Stimulated activated CD8-positive, alpha-beta memory T cell treated with anti-CD3 and anti-CD28 coated beads, Interleukin-12 subunit alpha, Interleukin-12 subunit beta, amount 100 ng/mL, for 1 hour (primary cell): ENCODE data around the gene HSD17B14.
A peak's percentile ranks its signal among the peaks of the same experiment; 100 is the strongest.
"Not testable (repeated sequence)": the region's sequence is repeated elsewhere in the genome, so short reads cannot be mapped to it uniquely, and the experiment has no call there.

ENCODE experiments used
- DNase-seq: peaks from one replicate; pipeline ENCODE4 v3.0.0-alpha.2; 2020; ENCODE audit warnings: low read depth

Gene HSD17B14

DNA sequence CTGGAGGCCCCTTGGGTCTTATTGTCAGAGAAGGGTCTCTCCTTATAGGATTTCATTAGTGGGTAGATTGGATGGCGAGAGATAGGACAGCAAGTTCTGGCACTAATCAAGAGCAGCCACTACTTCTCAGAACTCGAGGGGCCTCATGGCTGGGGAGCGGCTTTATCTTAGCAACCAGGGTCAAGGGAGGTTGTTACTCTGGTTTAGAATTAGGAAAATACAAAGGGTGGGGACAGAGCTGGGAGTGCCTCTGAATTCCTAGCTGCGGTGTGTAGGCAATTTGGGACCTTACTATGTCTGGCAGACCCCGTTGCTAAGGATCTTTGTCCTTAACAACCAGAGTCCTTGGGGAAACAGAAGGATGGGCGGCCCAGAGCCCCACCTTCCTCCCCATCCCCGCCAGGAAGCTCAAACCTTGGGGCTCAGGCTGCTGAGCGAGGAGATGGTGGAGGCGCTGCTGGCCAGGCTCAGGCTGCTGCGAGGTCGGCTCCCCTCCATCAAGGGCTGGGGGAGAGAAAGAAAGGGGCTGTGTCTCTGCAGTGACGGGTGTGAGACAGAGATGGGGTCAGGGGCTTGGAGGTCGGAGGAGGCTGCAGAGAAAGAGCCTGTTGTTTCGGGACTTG is 30.9 kb upstream of the HSD17B14 start:
- DNase-seq: no peak

DNA sequence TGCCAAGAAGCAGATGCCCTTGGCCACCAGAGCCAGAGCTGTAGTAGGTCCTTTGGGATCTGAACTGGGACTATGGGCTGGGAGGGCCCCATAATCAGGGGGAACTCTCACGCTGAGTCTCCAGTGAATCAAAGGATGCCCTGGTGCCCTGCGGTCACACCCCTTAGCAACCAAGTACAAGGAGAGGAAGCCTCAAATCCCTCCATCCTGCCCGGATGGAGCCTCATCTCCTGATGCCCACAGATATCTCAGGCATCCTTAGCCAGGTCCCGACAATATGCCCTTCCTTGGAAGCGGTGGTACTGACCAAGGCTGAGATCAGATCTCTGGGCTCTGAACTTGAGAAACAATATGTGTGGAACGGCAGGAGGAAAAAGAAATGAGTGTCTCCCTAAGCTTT is 30.4 kb upstream of the HSD17B14 start:
- DNase-seq: no peak

DNA sequence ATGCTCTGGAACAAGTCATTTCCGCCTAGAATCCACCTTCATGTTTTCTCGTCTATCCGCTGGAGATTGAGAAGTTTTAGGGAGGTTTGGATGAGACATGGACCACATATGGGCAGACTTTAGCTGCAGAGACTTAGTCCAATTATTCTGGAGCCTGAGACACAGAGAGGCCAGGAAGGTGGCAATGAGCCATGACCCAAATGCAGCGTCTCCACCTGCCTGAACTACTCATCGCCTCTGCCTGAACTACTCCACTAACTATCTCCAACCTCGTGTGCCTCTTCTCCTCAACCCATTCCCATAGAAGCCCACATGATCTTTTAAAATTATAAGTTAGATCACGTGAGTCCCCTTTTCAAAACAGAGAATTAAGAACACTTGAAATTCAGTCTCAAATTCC is 26.5 kb upstream of the HSD17B14 start:
- no peak for DNase-seq

DNA sequence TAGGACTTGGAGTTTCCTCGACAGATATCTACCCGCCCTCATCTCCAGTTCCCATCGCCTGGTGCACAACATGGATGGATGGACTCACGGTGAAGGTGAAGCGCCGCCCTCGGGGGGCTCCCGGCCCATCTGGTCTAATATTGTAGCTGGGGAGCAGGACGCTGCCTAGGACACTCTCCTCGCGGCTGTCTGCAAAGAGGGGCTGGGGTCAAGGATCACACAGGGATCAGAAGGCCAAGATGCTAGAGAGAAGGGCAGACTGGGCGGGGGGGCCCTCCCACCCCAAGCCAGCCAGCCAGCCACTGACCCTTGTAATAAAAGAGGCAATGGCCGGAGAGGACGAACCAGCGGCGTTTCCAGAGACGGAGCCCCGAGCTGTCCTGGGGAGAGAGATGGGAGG is 25.0 kb upstream of the HSD17B14 start:
- no peak for DNase-seq

DNA sequence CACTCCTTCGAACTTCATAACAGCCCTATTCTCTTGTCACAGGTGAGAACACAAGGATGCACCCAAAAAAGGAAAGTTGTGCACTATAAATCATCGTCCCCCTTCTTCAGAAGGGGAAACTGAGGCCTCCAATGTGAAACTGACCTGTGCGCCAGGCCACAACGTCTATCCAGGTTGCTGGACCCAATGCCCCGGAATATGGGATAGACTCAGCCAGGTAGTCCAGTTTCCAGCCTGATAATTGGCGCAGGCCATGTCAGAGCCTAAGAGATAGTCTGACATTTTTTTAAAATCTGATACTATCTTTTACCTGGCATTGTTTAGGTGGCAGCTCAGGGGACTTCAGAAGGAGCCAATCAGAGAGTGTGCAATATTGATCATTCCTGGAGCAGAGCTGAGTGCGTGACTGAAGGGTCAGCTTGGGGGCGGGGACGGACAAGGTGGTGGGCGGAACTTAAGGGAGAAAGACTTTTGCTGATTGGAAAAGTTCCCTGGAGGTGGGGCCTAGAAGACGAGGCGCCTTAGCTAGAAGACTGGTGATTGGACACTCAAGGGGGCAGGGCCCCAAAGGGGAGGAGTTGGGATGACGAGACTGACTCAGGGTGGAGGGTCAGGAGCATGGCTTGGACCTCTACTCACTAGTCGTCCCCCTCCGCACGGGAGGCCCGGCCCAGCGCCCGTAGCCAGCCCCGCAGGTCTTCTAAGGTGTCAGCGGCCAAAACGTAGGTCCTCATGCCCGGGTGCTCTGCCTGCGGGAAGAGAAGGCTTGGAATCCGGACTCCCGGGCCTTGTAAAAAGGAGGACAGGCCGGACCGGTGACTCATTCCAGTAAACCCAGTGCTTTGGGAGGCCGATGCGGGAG is 23.7 kb upstream of the HSD17B14 start:
- no peak for DNase-seq

DNA sequence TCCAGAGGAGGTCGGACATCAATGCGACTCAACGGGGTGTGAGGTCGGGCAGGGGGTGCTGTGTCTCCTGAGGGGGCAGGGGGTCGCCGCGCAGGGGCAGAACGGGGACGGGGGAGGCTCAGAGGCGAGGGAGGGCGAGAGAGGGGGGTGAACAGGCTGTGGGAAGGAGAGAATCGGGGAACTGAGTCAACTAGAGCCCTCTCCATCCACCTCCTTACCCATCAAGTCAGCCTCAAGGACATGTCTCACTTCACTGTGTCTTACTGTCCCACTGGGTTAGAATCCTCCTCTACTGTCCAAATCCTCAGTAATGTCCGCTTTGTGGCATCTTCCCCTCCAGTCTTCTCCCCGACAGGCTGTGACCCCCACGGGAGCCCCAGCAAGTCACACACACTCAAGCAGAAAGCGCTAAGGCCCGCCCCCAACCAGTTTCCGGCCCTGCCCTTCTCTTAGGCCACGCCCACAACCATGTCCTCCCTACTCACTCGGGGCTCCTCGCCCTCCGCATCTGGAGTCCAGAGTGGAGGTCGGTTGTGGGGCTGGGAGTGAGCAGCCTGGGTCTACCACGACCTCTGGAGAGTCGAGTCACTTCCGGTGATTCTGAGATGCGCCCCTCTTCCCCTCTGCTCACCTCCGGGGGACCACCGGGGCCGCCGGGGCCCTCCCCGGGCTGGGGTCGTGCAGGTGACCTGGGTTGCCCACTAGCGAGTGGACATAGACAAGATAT is 22.9 kb upstream of the HSD17B14 start:
- DNase-seq: peak; percentile 74

DNA sequence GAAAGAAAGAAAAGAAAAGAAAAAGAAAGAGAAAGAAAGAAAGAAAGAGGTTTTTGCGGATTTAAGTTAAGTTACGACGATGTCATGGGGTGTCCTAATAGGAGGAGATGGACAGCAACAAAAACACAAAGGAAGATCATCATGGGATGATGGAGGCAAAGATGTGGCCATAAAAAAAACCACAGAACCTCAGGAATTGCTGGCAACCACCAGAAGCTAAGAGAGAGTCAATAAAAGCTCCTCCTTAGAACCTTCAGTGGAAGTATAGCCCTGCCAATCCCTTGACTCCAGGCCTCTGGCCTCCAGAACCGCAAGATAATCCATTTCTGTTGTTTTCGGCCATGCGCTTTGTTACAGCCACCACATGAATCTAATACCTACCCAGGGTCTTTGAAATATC is 20.6 kb upstream of the HSD17B14 start:
- DNase-seq: no peak

DNA sequence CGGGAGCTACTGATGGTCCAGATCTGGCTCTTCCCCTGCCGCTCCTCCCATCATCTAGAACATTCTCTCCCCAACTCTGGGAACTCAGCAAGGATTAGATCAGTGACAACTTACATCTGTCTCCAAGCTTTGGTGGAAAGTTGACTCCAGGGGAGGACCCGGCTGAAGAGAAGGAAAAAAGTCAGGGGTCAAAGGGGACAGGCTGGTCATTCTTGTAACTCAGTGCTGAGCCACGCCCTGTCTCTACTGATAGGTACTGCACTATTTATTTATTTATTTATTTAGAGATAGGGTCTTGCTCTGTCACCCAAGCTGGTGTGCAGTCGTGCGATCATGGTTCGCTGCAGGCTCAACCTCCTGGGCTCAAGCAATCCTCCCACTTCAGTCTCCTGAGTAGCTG is 17.8 kb upstream of the HSD17B14 start:
- DNase-seq: no peak

DNA sequence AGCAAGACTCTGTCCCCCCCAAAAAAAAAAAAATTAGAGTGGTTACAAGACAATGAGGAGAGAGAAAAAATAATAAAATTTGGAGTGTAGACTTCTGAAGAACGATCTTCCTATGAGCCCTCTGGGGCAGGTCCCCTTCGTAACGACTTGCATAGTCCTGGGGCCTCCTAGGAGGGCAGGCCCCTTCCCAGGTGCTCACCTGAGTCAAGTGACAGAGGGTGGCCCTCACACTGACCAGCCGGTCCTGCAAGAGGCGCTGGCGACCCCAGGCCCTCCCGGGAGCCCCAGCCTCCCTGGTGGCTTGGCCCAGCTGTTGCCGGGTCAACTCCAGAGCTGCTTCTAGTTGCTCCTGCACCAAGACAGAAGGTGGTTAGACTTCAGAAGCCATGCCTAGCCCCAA is 17.2 kb upstream of the HSD17B14 start:
- DNase-seq: no peak

DNA sequence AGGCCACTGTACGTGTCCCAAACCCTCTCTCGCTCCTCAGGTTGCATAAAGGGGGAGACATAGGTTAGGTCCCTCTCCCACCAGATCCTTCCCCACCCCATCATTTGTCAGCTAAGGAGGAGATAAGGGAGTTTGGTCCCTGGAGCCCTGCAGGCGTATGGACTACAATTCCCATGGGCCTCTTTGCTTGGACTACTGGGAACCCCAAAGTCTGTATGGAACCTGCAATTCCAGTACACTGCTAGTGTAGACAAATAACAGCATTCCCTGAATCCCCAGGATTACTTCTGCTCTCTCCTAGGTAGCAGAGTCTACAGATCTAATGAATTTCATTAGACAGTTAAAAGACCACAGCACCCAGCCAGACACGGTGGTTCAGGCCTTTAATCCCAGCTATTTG is 16.0 kb upstream of the HSD17B14 start:
- DNase-seq: no peak

DNA sequence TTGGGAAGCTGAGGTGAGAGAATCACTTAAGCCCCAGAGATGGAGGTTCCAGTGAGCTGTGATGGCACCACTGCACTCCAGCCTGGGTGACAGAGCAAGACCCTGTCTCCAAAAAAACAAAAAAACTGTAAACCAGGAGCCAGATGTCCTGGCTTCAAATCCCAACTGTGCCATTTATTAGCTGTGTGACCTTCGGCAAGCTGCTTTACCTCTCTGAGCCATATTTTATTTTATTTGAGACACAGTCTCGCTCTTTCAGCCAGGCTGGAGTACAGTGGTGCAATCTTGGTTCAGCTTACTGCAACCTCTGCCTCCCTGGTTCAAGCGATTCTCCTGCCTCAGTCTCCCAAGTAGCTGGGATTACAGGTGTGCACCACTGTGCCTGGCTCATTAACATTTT is 10.4 kb upstream of the HSD17B14 start:
- DNase-seq: not testable (repeated sequence)

DNA sequence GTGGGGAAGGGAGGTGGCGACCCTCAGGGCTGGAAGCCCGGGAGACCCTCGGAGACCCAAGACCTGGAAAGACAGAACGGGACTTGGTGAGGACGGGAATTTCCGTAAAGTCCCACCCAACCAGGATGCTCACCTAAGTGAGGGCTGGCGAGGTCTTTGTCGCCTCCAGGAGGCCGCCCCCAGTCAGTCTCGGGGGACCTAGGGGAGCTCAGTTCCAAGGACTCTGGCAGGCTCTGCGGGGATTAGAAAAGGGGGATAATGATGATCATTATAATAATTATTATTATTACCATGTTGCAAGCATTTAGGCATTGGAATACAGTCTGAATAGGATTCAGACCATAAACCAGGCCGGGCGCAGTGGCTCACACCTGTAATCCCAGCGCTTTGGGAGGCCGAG is 9.1 kb upstream of the HSD17B14 start:
- no peak for DNase-seq

DNA sequence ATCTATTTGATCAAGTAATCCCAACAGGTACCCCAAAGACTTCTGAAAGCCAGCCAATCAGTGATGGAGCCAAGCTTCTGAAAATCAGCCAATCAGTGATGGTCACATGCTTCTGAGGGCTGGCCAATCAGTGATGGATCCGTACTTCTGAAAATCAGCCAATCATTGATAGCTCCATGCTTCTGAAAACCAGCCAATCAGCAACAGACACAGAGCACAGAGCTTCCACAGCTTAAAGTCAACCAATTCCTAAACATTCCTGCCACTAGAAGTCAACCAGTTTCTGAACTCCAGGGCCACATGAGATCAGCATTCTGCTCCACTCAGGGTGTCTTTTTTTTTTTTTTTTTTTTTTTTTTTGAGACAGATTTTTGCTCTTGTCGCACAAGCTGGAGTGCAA is 8.2 kb upstream of the HSD17B14 start:
- DNase-seq: no peak

DNA sequence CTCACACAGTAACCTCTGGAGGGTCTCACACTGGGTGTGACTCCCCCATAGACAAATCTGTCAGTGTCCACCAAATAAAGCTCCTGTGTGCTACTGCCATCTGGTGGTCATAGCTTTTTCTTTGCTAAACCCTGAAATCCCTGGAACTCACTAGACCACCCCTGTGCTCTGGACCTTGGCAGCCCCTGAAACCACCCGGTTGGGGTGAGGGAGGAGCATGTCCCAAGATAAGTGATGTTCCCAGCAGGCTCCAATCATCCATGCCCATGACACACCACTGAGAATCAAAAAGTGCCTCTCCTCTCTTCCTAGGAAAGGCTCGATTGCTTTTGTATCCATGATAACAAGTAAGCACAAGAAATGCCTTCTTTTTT is 6.5 kb upstream of the HSD17B14 start:
- no peak for DNase-seq

DNA sequence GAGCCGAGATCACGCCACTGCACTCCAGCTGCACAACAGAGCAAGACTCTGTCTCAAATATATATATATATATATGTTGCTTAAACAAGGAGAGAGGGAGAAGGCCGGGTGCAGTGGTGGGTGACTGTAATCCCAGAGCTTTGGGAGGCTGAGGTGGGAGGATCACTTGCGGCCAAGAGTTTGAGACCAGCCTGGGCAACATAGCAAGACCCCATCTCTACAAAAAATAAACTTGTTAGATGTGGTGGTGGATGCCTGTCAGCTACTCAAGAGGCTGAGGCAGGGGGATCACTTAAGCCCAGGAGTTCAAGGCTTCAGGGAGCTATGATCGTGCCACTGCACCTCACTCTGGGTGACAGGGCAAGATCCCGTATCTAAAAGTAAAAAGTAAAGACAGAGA is 5.3 kb upstream of the HSD17B14 start:
- no peak for DNase-seq

DNA sequence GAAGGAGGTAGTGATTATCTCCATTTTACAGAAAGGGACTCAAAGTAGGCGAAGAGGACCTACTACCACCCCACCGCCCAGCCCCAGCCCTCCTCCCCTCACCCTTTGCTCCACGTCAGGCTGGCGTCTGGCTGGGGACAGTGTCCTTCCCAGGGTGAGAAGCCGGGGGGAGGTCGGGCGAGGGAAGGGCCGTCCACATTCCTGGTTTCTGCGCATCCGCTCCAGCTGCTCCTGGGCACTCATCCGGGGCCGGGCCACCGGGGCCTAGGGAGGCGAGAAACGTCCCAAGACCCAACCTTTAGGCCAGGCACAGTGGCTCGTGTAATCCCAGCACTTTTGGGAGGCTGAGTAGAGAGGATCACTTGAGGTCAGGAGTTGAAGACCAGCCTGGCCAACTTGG is 4.8 kb upstream of the HSD17B14 start:
- no peak for DNase-seq

DNA sequence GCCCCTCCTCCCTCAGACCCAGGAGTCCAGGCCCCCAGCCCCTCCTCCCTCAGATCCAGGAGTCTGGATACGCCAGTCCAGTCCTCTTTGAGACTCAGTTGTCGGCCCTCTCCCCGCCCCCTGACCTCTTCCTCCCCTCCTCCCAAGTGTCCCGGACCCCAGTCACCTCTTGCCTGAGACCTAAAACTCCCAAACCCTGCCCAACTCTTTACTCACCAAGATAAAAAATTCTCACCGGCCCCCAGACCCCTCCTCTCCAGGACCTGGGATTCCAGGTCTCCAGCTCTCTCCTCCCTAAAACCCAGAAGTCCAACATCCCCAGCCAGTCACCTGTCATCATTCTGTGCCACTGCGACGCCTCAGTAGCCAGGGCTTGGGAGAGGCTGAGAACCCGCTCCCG is 1.4 kb upstream of the HSD17B14 start:
- no peak for DNase-seq

DNA sequence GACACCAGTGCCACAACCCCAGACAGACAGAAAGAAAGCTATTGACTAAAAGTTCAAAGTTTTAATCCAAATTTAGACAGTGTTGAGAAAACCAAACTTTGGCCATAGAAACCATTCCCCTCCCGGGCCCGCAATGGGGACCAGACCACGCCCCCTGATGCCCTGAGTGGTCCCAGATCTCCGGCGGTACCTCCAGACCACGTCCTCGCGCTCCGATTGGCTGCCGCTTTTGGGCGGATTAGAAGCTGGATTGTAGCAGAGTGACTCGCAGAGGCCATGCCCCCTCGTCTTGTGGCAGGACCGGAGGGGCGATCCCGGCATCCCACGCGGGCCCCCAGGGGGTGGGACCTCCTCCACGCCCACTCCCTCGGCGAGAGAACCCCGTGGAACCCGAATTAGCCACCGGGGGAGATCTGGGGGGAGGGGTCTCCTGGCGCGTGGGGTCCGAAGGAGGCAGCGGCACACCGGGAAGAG is 797 bp upstream of the HSD17B14 start:
- DNase-seq: peak; percentile 63

DNA sequence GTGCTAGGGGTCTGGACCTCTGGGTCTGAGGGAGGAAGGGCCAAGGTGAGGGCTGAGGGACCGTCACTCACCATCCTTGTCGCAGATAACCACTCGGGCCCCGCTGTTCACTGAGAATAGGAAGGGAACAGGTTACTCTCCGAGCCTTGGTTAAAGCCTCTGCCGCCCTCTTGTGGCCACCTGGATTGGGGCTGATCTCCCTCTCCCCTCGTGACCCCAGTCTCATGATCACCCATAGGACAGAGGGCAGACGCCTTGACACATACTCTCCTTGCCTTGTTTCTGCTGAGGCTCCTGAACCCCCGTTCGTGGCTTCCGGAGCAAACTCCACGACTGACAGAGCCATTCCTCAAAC is 580 bp downstream of the HSD17B14 start:
- peak; percentile 91 for DNase-seq

DNA sequence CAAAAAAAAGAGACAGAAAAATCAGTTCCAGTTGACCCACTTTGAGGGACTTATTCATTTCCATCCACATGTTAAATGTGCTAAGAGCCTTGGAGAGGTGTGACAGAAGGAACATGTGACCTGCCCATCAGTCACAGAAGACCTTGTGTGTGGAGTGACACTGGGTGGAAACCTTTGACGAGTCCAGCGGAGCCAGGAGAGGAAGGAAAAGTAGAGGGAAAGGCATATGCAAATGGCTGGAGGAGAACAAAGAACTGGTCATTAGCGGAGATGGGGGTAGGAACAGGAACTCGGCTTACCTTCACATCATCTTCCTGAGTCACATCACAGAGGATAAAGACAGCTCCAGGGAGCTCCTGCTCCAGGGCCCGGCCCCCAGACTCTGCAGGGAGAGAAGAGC is 2.3 kb downstream of the HSD17B14 start:
- no peak for DNase-seq

DNA sequence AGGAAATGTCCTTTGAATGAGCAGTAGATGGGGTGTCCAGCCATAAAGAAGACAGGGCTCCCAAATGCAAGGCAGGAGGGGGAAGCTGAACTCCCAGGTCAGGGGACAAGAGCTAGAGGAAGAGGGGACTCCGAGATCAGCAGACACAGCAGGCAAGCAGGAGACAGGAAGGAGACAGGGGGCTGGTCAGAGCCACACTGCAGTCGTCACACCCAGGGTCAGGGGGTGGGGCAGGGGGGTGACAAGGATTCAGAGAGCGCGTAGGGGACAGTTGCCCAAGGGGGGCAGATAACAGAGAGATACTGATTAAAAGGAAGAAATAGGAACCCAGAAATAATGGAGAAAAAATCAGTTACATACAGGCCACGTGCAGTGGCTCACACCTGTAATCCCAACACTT is 3.2 kb downstream of the HSD17B14 start:
- DNase-seq: no peak

DNA sequence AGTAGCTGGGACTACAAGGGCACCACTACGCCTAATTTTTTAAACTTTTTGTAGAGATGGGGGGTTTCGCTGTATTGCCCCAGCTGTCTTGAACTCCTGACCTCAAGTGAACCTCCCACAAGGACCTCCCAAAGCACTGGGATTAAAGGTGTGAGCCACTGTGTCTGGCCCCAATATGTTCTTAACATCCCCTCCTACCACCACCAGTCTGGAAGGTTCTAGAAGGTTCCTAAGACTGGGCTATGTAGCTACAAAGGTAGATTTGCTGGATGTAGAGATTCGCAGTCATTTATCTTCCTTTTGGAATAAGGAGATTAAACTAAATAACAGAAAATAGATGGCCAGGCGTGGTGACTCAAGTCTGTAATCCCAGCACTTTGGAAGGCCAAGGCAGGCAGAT is 5.3 kb downstream of the HSD17B14 start:
- no peak for DNase-seq

DNA sequence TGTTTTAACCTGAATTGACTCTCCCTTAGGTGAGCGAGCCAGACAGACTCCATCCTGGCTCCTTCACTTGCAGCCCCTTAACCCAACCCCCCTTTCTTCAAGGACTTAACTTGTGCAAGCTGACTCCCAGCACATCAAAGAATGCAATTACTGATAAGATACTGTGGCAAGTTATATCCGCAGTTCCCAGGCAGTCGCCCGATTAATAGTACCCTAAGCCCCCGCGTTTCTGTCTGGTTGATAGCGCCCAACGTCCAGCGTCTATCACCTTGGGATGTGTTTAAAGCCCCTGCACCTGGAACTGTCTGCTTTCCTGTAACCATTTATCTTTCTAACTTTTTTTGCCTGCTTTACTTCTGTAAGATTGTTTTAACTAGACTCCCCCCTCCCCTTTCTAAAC is 6.2 kb downstream of the HSD17B14 start:
- DNase-seq: no peak
